H1 (cell line): Measurements from ENCODE around the gene CYP4V2. TPM values are rescaled to one million over a fixed set of nuclear protein-coding genes. Genes with fewer than 3 reads are reported as not detected.

Source experiments
- CTCF ChIA-PET: fragments of 300-600 bp; sonication (Branson Sonifier 250); formaldehyde crosslinking; loops from one replicate; lab custom pipeline; 2021; ENCODE audit not compliant: partially characterized antibody; lab: Charles Lee
- POLR2A ChIA-PET: fragments of 300-600 bp; sonication (Branson Sonifier 250); formaldehyde crosslinking; loops from one replicate; lab custom pipeline; 2021; ENCODE audit warnings: inconsistent platforms; ENCODE audit not compliant: partially characterized antibody; lab: Charles Lee
- DNase-seq, 2 experiments: peaks; one replicate each; pipeline versions ENCODE4 v3.0.0 to v3.0.0-alpha.2; 2010 to 2022; ENCODE audit warnings: low spot score in 2 of 2, low read depth in 1 of 2, mixed read lengths in 1 of 2
- FAIRE-seq: peaks from 2 replicates; lab custom pipeline; 2011; peaks lifted over from hg19 to GRCh38; lab: Jason Lieb, UNC
- H2AFZ ChIP-seq: 2 replicates; pipeline ENCODE4 v1.8.1; 2012; ENCODE audit warnings: low read length, inconsistent platforms
- H2AK5ac ChIP-seq: 2 replicates; pipeline ENCODE4 v1.6.1; 2013; ENCODE audit warnings: low read depth, low read length
- H2BK120ac ChIP-seq: replicated peaks from 2 replicates; pipeline ENCODE3; 2013; ENCODE audit warnings: low read depth, low read length, inconsistent platforms
- H2BK12ac ChIP-seq: 2 replicates; pipeline ENCODE4 v1.6.1; 2013; ENCODE audit warnings: low read depth, low read length
- H2BK15ac ChIP-seq: 2 replicates; pipeline ENCODE4 v1.6.1; 2013; ENCODE audit warnings: low read length
- H2BK20ac ChIP-seq: 2 replicates; pipeline ENCODE4 v1.6.1; 2013; ENCODE audit warnings: low read length
- H2BK5ac ChIP-seq: 2 replicates; pipeline ENCODE4 v1.6.1; 2013; ENCODE audit warnings: low read depth, low read length
- H3K14ac ChIP-seq: 2 replicates; pipeline ENCODE4 v1.6.1; 2013; ENCODE audit warnings: inconsistent platforms; ENCODE audit not compliant: insufficient read length
- H3K18ac ChIP-seq: 2 replicates; pipeline ENCODE4 v1.6.1; 2013; ENCODE audit warnings: low read length; ENCODE audit errors: extremely low read depth
- H3K23ac ChIP-seq: 2 replicates; pipeline ENCODE4 v1.6.1; 2013; ENCODE audit warnings: inconsistent platforms; ENCODE audit not compliant: insufficient read length
- H3K23me2 ChIP-seq: 2 replicates; pipeline ENCODE4 v1.6.1; 2013; ENCODE audit warnings: low read depth, low read length
- H3K27ac ChIP-seq: 2 replicates; pipeline ENCODE4 v1.6.1; 2011; ENCODE audit warnings: low read depth, low read length, inconsistent platforms
- H3K27me3 ChIP-seq, 4 experiments: replicated peaks in 1 of 4; 1 replicate in 1 of 4; 2 replicates in 3 of 4; pipeline versions ENCODE4 v1.6.1 to v1.8.1; 2011 to 2013; ENCODE audit warnings: low read length in 3 of 4, mild to moderate bottlenecking in 3 of 4, inconsistent platforms in 2 of 4, mixed read lengths in 2 of 4, moderate library complexity in 1 of 4; ENCODE audit not compliant: control insufficient read depth in 3 of 4, insufficient read depth in 3 of 4; ENCODE audit errors: extremely low read depth in 1 of 4
- H3K36me3 ChIP-seq, 4 experiments: 2 replicates each; pipeline versions ENCODE4 v1.6.1 to v1.8.1; 2011 to 2013; ENCODE audit warnings: mild to moderate bottlenecking in 4 of 4, low read length in 3 of 4, moderate library complexity in 2 of 4, control low read depth in 1 of 4, inconsistent platforms in 1 of 4; ENCODE audit not compliant: insufficient read depth in 4 of 4, control insufficient read depth in 2 of 4
- H3K4ac ChIP-seq: replicated peaks from 2 replicates; pipeline ENCODE3; 2013; ENCODE audit warnings: low read length, low read depth, mixed read lengths, inconsistent platforms; ENCODE audit not compliant: insufficient read length
- H3K4me1 ChIP-seq, 4 experiments: replicated peaks in 1 of 4; 1 replicate in 1 of 4; 2 replicates in 3 of 4; pipeline versions ENCODE4 v1.6.1 to v1.8.1; 2011 to 2013; ENCODE audit warnings: low read length in 3 of 4, inconsistent platforms in 2 of 4, mixed read lengths in 1 of 4; ENCODE audit not compliant: insufficient read depth in 4 of 4, control insufficient read depth in 3 of 4
- H3K4me2 ChIP-seq, 2 experiments: 2 replicates each; pipeline versions ENCODE4 v1.6.1 to v1.8.1; 2011 to 2013; ENCODE audit warnings: low read depth in 2 of 2, low read length in 2 of 2, control low read depth in 1 of 2, inconsistent platforms in 1 of 2, mild to moderate bottlenecking in 1 of 2; ENCODE audit not compliant: insufficient read depth in 1 of 2
- H3K4me3 ChIP-seq, 4 experiments: fragments of 200-600, 300-600 bp in 1 of 4; sonication (generic), shearing (Covaris generic), sonication (Bioruptor Twin) in 1 of 4; 2 replicates each; pipeline versions ENCODE4 v1.5.1 to v1.8.1; 2011 to 2016; ENCODE audit warnings: low read length in 4 of 4, low read depth in 3 of 4, control low read depth in 2 of 4, inconsistent platforms in 2 of 4, mild to moderate bottlenecking in 2 of 4, mixed read lengths in 1 of 4, moderate library complexity in 1 of 4; ENCODE audit not compliant: insufficient read depth in 2 of 4; ENCODE audit errors: extremely low read depth in 1 of 4
- H3K56ac ChIP-seq: replicated peaks from 2 replicates; pipeline ENCODE3; 2013; ENCODE audit warnings: low read depth, mild to moderate bottlenecking, mixed read lengths, low read length, inconsistent platforms; ENCODE audit not compliant: insufficient read length
- H3K79me1 ChIP-seq: 2 replicates; pipeline ENCODE4 v1.6.1; 2013; ENCODE audit warnings: low read depth, low read length, control low read depth
- H3K79me2 ChIP-seq, 2 experiments: 2 replicates each; pipeline versions ENCODE4 v1.6.1 to v1.8.1; 2012 to 2013; ENCODE audit warnings: low read length in 2 of 2, mild to moderate bottlenecking in 2 of 2, inconsistent platforms in 1 of 2; ENCODE audit not compliant: insufficient read depth in 2 of 2, control insufficient read depth in 1 of 2
- H3K9ac ChIP-seq, 4 experiments: replicated peaks in 1 of 4; 1 replicate in 1 of 4; 2 replicates in 3 of 4; pipeline versions ENCODE4 v1.6.1 to v1.8.1; 2011 to 2013; ENCODE audit warnings: low read depth in 3 of 4, low read length in 3 of 4, control low read depth in 2 of 4, mild to moderate bottlenecking in 2 of 4, moderate library complexity in 2 of 4, inconsistent platforms in 1 of 4; ENCODE audit errors: extremely low read depth in 1 of 4
- H3K9me3 ChIP-seq, 2 experiments: 2 replicates each; pipeline versions ENCODE4 v1.6.1 to v1.8.1; 2012 to 2013; ENCODE audit warnings: mild to moderate bottlenecking in 2 of 2, moderate library complexity in 2 of 2, control low read depth in 1 of 2, inconsistent platforms in 1 of 2, low read depth in 1 of 2, low read length in 1 of 2, mixed read lengths in 1 of 2; ENCODE audit not compliant: insufficient read depth in 2 of 2
- H4K20me1 ChIP-seq, 2 experiments: replicated peaks in 1 of 2; 2 replicates each; pipeline versions ENCODE3 to v1.8.1; 2011 to 2013; ENCODE audit warnings: inconsistent platforms in 2 of 2, low read length in 2 of 2, mild to moderate bottlenecking in 1 of 2; ENCODE audit not compliant: insufficient read depth in 2 of 2, control insufficient read depth in 1 of 2
- H4K5ac ChIP-seq: 2 replicates; pipeline ENCODE4 v1.6.1; 2013; ENCODE audit warnings: low read length, low read depth, mixed read lengths, inconsistent platforms; ENCODE audit not compliant: insufficient read length
- H4K8ac ChIP-seq: 2 replicates; pipeline ENCODE4 v1.8.0; 2013; ENCODE audit warnings: mild to moderate bottlenecking, moderate library complexity, low read length, inconsistent platforms; ENCODE audit not compliant: insufficient read depth; ENCODE audit errors: extremely low read depth
- H4K91ac ChIP-seq: replicated peaks from 2 replicates; pipeline ENCODE3; 2013; ENCODE audit warnings: low read length, mixed read lengths, inconsistent platforms; ENCODE audit not compliant: insufficient read length
- BACH1 ChIP-seq: IDR thresholded peaks from 2 replicates; pipeline ENCODE4 v1.6.1; 2012; ENCODE audit warnings: low read length, improper control_type of control experiment
- CREB1 ChIP-seq: IDR thresholded peaks from 2 replicates; pipeline ENCODE4 v1.6.1; 2012; ENCODE audit warnings: inconsistent platforms
- EP300 ChIP-seq, 2 experiments: IDR thresholded peaks; 1 replicate in 1 of 2; 2 replicates in 1 of 2; pipeline ENCODE4 v1.6.1; 2011 to 2012; ENCODE audit warnings: low read depth in 2 of 2, low read length in 2 of 2, mild to moderate bottlenecking in 2 of 2, borderline replicate concordance in 1 of 2, inconsistent platforms in 1 of 2, moderate library complexity in 1 of 2
- FOSL1 ChIP-seq: IDR thresholded peaks from 2 replicates; pipeline ENCODE4 v1.6.1; 2011; ENCODE audit warnings: mild to moderate bottlenecking, low read depth, low read length, moderate library complexity; ENCODE audit not compliant: insufficient read depth
- KDM4A ChIP-seq: IDR thresholded peaks from one replicate; pipeline ENCODE4 v1.7.1; 2012; ENCODE audit warnings: low read depth, mild to moderate bottlenecking, moderate library complexity, low read length, inconsistent platforms; ENCODE audit not compliant: severe bottlenecking
- KDM5A ChIP-seq: fragments of 200-600 bp; IDR thresholded peaks from 2 replicates; pipeline ENCODE4 v1.7.1; 2012; ENCODE audit warnings: mild to moderate bottlenecking, low read length, inconsistent platforms, mixed read lengths
- NANOG ChIP-seq: IDR thresholded peaks from 2 replicates; pipeline ENCODE4 v1.6.1; 2011; ENCODE audit warnings: low read length, low read depth, mild to moderate bottlenecking, inconsistent platforms; ENCODE audit not compliant: insufficient read depth, poor library complexity, severe bottlenecking
- TAF1 ChIP-seq: IDR thresholded peaks from 2 replicates; pipeline ENCODE4 v1.6.1; 2011; ENCODE audit warnings: mild to moderate bottlenecking, low read depth, low read length
- TAF7 ChIP-seq: optimal IDR thresholded peaks from 2 replicates; pipeline ENCODE3; 2011; ENCODE audit warnings: low read depth, mild to moderate bottlenecking, inconsistent platforms, low read length, moderate library complexity, borderline replicate concordance
- ZNF274 ChIP-seq: IDR thresholded peaks from 2 replicates; pipeline ENCODE4 v1.7.0; 2012; ENCODE audit warnings: low read length, borderline replicate concordance; ENCODE audit errors: extremely low read depth
- WGBS, 2 experiments: shearing (Covaris generic) in 1 of 2; methylation state at CpG; one replicate each; pipeline versions ENCODE4 v1.1.6 to v1.1.7; 2013 to 2015; ENCODE audit warnings: low lambda C conversion rate in 2 of 2, mixed read lengths in 2 of 2, inconsistent platforms in 1 of 2, low coverage in 1 of 2, missing lambda C conversion rate in 1 of 2; ENCODE audit not compliant: insufficient replicate concordance in 2 of 2, insufficient coverage in 1 of 2, insufficient read length in 1 of 2; ENCODE audit errors: extremely low coverage in 1 of 2, missing lambda C conversion rate in 1 of 2; 5-methylcytosine and 5-hydroxymethylcytosine counted together
- polyA plus RNA-seq, 7 experiments: library from polyadenylated mRNA; depleted of rRNA in 3 of 7; stranded (reverse) in 5 of 7; unstranded in 2 of 7; fragments of >200 nt in 5 of 7; fragments of 200-250 nt in 2 of 7; gene quantifications; 1 replicate in 5 of 7; 2 replicates in 1 of 7; 4 replicates in 1 of 7; pipeline versions ENCODE4 v1.2.1 to v1.2.3, GENCODE V29; 2011 to 2013; ENCODE audit warnings: missing spikeins in 2 of 7, mixed read lengths in 2 of 7
- total RNA-seq: library from RNA; stranded (reverse); fragmentation: NEBNext Ultra II Directional; extraction: Animal tissue kit (Norgen Biotek cat#: 25700); gene quantifications from 2 replicates; pipeline ENCODE4 v1.2.1, GENCODE V29; 2021
- TF ChIP-seq, protein P1 (sequence below): IDR thresholded peaks from 2 replicates; pipeline ENCODE4 v1.6.1; 2012; ENCODE audit warnings: low read length, inconsistent platforms

Gene CYP4V2
- total and polyA plus RNA-seq, 2 of the 8 experiments (the other 6 are each of a cell fraction or from before 2014, with no cell fraction given): 0.65 to 1.0 TPM

DNA sequence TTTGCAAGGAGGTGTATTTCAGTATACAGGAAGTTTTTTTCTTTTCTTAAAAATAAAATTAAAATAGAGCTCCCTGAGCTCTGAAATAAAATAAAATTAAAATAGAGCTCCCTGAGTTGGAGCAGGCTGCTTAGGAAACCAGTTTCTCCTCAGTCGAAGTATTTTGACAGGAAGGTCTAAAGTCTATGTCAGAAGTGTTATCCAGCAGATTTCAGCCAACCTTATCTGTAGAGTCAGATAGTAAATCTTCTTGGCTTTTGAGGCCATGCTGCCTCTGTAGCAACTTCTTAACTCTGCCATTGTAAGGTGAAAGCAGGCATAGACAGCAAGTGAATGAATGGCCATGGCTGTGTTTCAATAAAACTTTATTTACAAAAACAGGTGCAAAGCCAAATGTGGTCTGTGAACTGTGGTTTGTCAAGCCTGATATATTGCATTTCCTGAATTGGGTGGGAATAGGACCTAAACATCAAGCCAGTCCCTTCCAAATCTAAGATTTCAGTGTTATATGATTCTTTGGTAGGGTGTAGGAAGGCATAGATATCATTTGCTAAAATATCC, 26.4 kb downstream of the CYP4V2 start:
- H3K36me3 ChIP-seq: no peaks in the 10 kb centered on the region; a peak in 1 of 8 replicates
- H3K27ac ChIP-seq: no peak overlapping the region
- H4K5ac ChIP-seq: no peak overlapping the region
- no peaks in the 10 kb centered on the region for H3K4me1 ChIP-seq
- H2AK5ac ChIP-seq: no peak overlapping the region
- H3K9me3 ChIP-seq: no peaks in the 10 kb centered on the region
- 80% methylated on average over 1 of the region's 1 CpG; no CpG with 5 or more reads in 1 of the 2 experiments for WGBS, 2 experiments
- FAIRE-seq: no peak
- H3K4ac ChIP-seq: no peak overlapping the region
- no peak overlapping the region for H4K91ac ChIP-seq
- H3K27me3 ChIP-seq: no peaks in the 10 kb centered on the region; a peak in 2 of 7 replicates
- no peak overlapping the region for H2BK12ac ChIP-seq
- no peaks in the 10 kb centered on the region for H3K23me2 ChIP-seq
- H3K4me2 ChIP-seq: no peak overlapping the region
- no peak overlapping the region for H2BK20ac ChIP-seq
- no peak overlapping the region for H3K56ac ChIP-seq
- DNase-seq: no peak
- H2BK5ac ChIP-seq: no peak overlapping the region
- no peak overlapping the region for H4K8ac ChIP-seq
- no peaks in the 10 kb centered on the region for H3K79me2 ChIP-seq
- H3K9ac ChIP-seq: no peak overlapping the region
- POLR2A ChIA-PET: interaction anchor here (1.9 kb wide), 1 partner anchor 32 kb away, joined by 5 read pairs; no protein-coding TSS in a partner anchor
- H2BK15ac ChIP-seq: no peak overlapping the region
- no peak overlapping the region for H3K14ac ChIP-seq
- no peaks in the 10 kb centered on the region for H3K79me1 ChIP-seq
- H2BK120ac ChIP-seq: no peak overlapping the region
- no peak overlapping the region for H3K23ac ChIP-seq
- no peaks in the 10 kb centered on the region for H4K20me1 ChIP-seq
- H3K18ac ChIP-seq: no peak overlapping the region
- H2AFZ ChIP-seq: peak overlapping the region; percentile 63; the same call in 1 of the 2 replicates
- CTCF ChIA-PET: interaction anchor here (0.8 to 1.5 kb wide), 3 partner anchors 16 to 392 kb away, joined by 3 to 4 read pairs (median 4); no protein-coding TSS in a partner anchor
- no peak overlapping the region for H3K4me3 ChIP-seq
- TF ChIP-seq FOSL1 (no peak), EP300 (IDR thresholded peaks at IDR 0.05; ENCODE audit: borderline replicate concordance in 1 of 2, low read depth in 2 of 2, low read length in 2 of 2) (no peak), KDM4A (no peak), TAF7 (no peak), TAF1 (no peak), ZNF274 (no peak), KDM5A (no peak), BACH1 (no peak), CREB1 (no peak), NANOG (no peak)
- TF ChIP-seq, protein P1, sequence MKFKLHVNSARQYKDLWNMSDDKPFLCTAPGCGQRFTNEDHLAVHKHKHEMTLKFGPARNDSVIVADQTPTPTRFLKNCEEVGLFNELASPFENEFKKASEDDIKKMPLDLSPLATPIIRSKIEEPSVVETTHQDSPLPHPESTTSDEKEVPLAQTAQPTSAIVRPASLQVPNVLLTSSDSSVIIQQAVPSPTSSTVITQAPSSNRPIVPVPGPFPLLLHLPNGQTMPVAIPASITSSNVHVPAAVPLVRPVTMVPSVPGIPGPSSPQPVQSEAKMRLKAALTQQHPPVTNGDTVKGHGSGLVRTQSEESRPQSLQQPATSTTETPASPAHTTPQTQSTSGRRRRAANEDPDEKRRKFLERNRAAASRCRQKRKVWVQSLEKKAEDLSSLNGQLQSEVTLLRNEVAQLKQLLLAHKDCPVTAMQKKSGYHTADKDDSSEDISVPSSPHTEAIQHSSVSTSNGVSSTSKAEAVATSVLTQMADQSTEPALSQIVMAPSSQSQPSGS: no peak
